ENCODE measurements around the gene JPH3. TPM values are rescaled to one million over a fixed set of nuclear protein-coding genes. Genes with fewer than 3 reads are reported as not detected.

The JPH3 gene
- polyA plus RNA-seq, 1 donor (not counting 4 experiments of a cell fraction or from before 2014, with no cell fraction given): not detected

- Histone ChIP-seq H3K79me2 (ENCODE audit: control insufficient read depth, insufficient read depth, low read length) (no peaks in the 10 kb centered on the region), H3K4me2 (ENCODE audit: control insufficient read depth, extremely low read depth, insufficient read depth, low read depth, low read length) (no peak overlapping the region), H3K27ac (ENCODE audit: control insufficient read depth, insufficient read depth, low read length) (no peak overlapping the region), H3K9me3 (ENCODE audit: control insufficient read depth, low read depth, low read length) (no peaks in the 10 kb centered on the region), H3K27me3 (ENCODE audit: control insufficient read depth, extremely low read depth, insufficient read depth, low read length) (peaks cover 21% of the 10 kb centered on the region), H3K9ac (ENCODE audit: control insufficient read depth, extremely low read depth, insufficient read depth, low read length) (no peak overlapping the region), H3K4me1 (ENCODE audit: control insufficient read depth, extremely low read depth, insufficient read depth, low read length) (no peaks in the 10 kb centered on the region), H3K9me1 (ENCODE audit: control insufficient read depth, extremely low read depth, insufficient read depth, low read length) (no peaks in the 10 kb centered on the region), H3K36me3 (ENCODE audit: control insufficient read depth in 2 of 2, extremely low read depth in 1 of 2, insufficient read depth in 2 of 2, low read length in 2 of 2) (no peaks in the 10 kb centered on the region), H3K4me3 (ENCODE audit: control insufficient read depth in 2 of 3, extremely low read depth in 1 of 3, insufficient read depth in 2 of 3, low read depth in 1 of 3, low read length in 3 of 3) (no peak overlapping the region), H2AFZ (ENCODE audit: control insufficient read depth, low read length) (no peak overlapping the region), H4K20me1 (ENCODE audit: control insufficient read depth, extremely low read depth, insufficient read depth, low read length) (no peaks in the 10 kb centered on the region)
- DNase-seq (ENCODE audit: low read depth, low spot score) (no peak), FAIRE-seq (peak; percentile 20)
- dilution Hi-C loops (cut with MboI; ENCODE audit: extremely low pct_ligation_motif_present, low sequenced_read_pairs): no loop called here
- TF ChIP-seq CTCF (optimal IDR thresholded peaks at IDR 0.05 in 1 of 3, IDR thresholded peaks at IDR 0.05 in 1 of 3, conservative IDR thresholded peaks at IDR 0.05 in 1 of 3; ENCODE audit: extremely low read depth in 1 of 3, insufficient read depth in 2 of 3, low read length in 3 of 3) (no peak), EZH2 (IDR thresholded peaks at IDR 0.05; ENCODE audit: low read length) (no peak)
Observed at GRCh38 chr16:87657621-87658192, 55.4 kb downstream of the JPH3 start.

- no peak overlapping the region for H3K4me3 ChIP-seq (ENCODE audit: control insufficient read depth in 2 of 3, extremely low read depth in 1 of 3, insufficient read depth in 2 of 3, low read depth in 1 of 3, low read length in 3 of 3)
- no peaks in the 10 kb centered on the region for H3K9me1 ChIP-seq (ENCODE audit: control insufficient read depth, extremely low read depth, insufficient read depth, low read length)
- no peaks in the 10 kb centered on the region for H3K36me3 ChIP-seq (ENCODE audit: control insufficient read depth in 2 of 2, extremely low read depth in 1 of 2, insufficient read depth in 2 of 2, low read length in 2 of 2)
- H3K4me1 ChIP-seq (ENCODE audit: control insufficient read depth, extremely low read depth, insufficient read depth, low read length): no peaks in the 10 kb centered on the region
- H3K9me3 ChIP-seq (ENCODE audit: control insufficient read depth, low read depth, low read length): no peaks in the 10 kb centered on the region
- H3K27ac ChIP-seq (ENCODE audit: control insufficient read depth, insufficient read depth, low read length): no peak overlapping the region
- H3K4me2 ChIP-seq (ENCODE audit: control insufficient read depth, extremely low read depth, insufficient read depth, low read depth, low read length): no peak overlapping the region
- H4K20me1 ChIP-seq (ENCODE audit: control insufficient read depth, extremely low read depth, insufficient read depth, low read length): no peaks in the 10 kb centered on the region
- TF ChIP-seq CTCF (optimal IDR thresholded peaks at IDR 0.05 in 1 of 3, IDR thresholded peaks at IDR 0.05 in 1 of 3, conservative IDR thresholded peaks at IDR 0.05 in 1 of 3; ENCODE audit: extremely low read depth in 1 of 3, insufficient read depth in 2 of 3, low read length in 3 of 3) (no peak), EZH2 (IDR thresholded peaks at IDR 0.05; ENCODE audit: low read length) (no peak)
- H3K79me2 ChIP-seq (ENCODE audit: control insufficient read depth, insufficient read depth, low read length): no peaks in the 10 kb centered on the region
- FAIRE-seq: no peak
- peaks cover 21% of the 10 kb centered on the region for H3K27me3 ChIP-seq (ENCODE audit: control insufficient read depth, extremely low read depth, insufficient read depth, low read length)
- H2AFZ ChIP-seq (ENCODE audit: control insufficient read depth, low read length): no peak overlapping the region
- dilution Hi-C loops (cut with MboI; ENCODE audit: extremely low pct_ligation_motif_present, low sequenced_read_pairs): no loop called here
- H3K9ac ChIP-seq (ENCODE audit: control insufficient read depth, extremely low read depth, insufficient read depth, low read length): no peak overlapping the region
- no peak for DNase-seq (ENCODE audit: low read depth, low spot score)
Observed at GRCh38 chr16:87658564-87659225, 56.4 kb downstream of the JPH3 start.
